Measurements from ENCODE around the gene DESI1.

Gene DESI1

DNA sequence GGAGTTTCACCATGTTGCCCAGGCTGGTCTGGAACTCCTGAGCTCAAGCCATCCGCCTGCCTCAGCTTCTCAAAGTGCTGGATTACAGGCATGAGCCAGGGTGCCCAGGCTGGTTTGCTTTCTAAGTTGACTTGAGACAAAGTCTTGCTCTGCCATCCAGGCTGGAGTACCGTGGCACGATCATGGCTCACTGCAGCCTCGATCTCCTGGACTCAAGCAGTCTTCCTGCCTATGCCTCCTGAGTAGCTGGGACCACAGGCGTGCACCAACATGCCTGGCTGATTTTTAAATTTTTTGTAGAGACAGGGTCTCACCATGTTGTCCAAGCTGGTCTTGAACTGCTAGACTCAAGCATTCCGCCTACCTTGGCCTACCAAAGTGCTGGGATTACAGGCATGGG is 36.9 kb upstream of the DESI1 start:
- H3K79me2 ChIP-seq, result no peaks in the 10 kb centered on the region
- no peak overlapping the region for H3K4me3 ChIP-seq (ENCODE audit: low read depth, low read length)
- no peaks in the 10 kb centered on the region for H3K4me1 ChIP-seq
- H3K9me3 ChIP-seq (ENCODE audit: control insufficient read depth, low read length), result no peaks in the 10 kb centered on the region
- H3K27ac ChIP-seq, result no peak overlapping the region
- H3K4me2 ChIP-seq (ENCODE audit: low read length), result no peak overlapping the region
- no peak overlapping the region for H3K9ac ChIP-seq
- TF ChIP-seq, protein P1, sequence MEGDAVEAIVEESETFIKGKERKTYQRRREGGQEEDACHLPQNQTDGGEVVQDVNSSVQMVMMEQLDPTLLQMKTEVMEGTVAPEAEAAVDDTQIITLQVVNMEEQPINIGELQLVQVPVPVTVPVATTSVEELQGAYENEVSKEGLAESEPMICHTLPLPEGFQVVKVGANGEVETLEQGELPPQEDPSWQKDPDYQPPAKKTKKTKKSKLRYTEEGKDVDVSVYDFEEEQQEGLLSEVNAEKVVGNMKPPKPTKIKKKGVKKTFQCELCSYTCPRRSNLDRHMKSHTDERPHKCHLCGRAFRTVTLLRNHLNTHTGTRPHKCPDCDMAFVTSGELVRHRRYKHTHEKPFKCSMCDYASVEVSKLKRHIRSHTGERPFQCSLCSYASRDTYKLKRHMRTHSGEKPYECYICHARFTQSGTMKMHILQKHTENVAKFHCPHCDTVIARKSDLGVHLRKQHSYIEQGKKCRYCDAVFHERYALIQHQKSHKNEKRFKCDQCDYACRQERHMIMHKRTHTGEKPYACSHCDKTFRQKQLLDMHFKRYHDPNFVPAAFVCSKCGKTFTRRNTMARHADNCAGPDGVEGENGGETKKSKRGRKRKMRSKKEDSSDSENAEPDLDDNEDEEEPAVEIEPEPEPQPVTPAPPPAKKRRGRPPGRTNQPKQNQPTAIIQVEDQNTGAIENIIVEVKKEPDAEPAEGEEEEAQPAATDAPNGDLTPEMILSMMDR (IDR thresholded peaks at IDR 0.05), result no peak
- H3K27me3 ChIP-seq (ENCODE audit: control insufficient read depth, insufficient read depth, low read length), result no peaks in the 10 kb centered on the region
- H3K36me3 ChIP-seq (ENCODE audit: control insufficient read depth, insufficient read depth, low read length), result no peaks in the 10 kb centered on the region
- H2AFZ ChIP-seq, result no peak overlapping the region

DNA sequence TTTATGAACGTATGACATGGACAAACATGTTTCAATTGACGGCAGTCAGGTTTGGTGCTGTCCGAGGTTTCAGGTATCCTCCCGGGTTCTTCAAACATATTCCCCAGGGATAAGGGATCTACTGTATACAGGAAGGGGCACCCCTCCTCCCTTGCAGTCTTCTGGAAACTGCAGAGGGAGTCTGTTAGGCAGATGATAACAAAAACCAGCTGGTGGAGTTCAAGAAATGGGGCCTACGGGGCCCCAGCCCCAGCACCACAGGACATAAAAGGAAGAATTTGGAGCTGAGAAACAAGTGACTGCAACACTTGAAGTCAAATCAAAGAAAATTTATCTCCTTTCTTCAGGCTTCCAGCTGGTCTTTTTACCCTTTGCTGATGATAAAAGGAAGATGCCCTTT is 35.7 kb upstream of the DESI1 start:
- Histone ChIP-seq H3K9ac (no peak overlapping the region), H3K4me1 (no peaks in the 10 kb centered on the region), H2AFZ (no peak overlapping the region), H3K79me2 (no peaks in the 10 kb centered on the region), H3K36me3 (ENCODE audit: control insufficient read depth, insufficient read depth, low read length) (no peaks in the 10 kb centered on the region), H3K4me3 (ENCODE audit: low read depth, low read length) (no peak overlapping the region), H3K4me2 (ENCODE audit: low read length) (no peak overlapping the region), H3K27ac (no peak overlapping the region), H3K27me3 (ENCODE audit: control insufficient read depth, insufficient read depth, low read length) (no peaks in the 10 kb centered on the region), H3K9me3 (ENCODE audit: control insufficient read depth, low read length) (no peaks in the 10 kb centered on the region)
- TF ChIP-seq, protein P1 (IDR thresholded peaks at IDR 0.05), result no peak

DNA sequence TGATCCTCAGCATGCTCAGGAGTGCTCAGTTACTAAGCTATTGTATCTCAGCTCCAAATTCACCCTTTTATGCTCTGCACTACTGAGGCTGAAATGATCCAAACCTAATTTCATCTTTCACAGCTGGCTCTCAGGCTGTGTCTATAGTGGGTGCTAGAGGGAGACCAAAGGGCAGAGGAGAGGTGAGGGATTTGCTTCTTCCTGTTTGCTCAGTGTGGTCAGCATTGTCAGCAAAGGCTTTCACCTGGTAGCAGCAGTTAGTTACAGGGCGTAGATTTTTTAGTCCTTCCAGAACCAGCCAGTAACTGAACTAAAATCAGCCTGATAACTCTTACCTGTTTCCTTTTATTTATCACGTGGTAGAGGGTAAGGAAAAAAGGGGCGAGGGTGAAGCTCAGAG is 33.5 kb upstream of the DESI1 start:
- no peaks in the 10 kb centered on the region for H3K27me3 ChIP-seq (ENCODE audit: control insufficient read depth, insufficient read depth, low read length)
- no peaks in the 10 kb centered on the region for H3K36me3 ChIP-seq (ENCODE audit: control insufficient read depth, insufficient read depth, low read length)
- H2AFZ ChIP-seq, result no peak overlapping the region
- H3K4me3 ChIP-seq (ENCODE audit: low read depth, low read length), result no peak overlapping the region
- TF ChIP-seq, protein P1 (IDR thresholded peaks at IDR 0.05), result no peak
- no peaks in the 10 kb centered on the region for H3K4me1 ChIP-seq
- no peak overlapping the region for H3K4me2 ChIP-seq (ENCODE audit: low read length)
- no peaks in the 10 kb centered on the region for H3K9me3 ChIP-seq (ENCODE audit: control insufficient read depth, low read length)
- H3K79me2 ChIP-seq, result no peaks in the 10 kb centered on the region
- no peak overlapping the region for H3K9ac ChIP-seq
- no peak overlapping the region for H3K27ac ChIP-seq

DNA sequence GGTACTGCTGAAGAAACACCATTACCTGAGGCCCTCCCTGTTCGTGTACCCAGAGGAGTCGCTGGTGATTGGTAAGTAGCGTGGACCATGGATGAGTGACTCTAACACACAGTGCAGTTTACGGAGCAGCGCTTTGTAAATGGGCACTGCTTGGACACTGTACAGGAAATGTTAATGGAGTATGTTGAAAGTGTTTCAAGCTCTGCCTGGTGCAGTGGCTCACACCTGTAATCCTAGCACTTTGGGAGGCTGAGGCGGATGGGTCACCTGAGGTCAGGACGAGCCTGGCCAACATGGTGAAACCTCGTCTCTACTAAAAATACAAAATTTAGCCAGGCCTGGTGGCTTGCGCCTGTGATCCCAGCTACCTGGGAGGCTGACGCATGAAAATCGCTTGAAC is 30.0 kb upstream of the DESI1 start:
- H3K27me3 ChIP-seq (ENCODE audit: control insufficient read depth, insufficient read depth, low read length), result no peaks in the 10 kb centered on the region
- H2AFZ ChIP-seq, result no peak overlapping the region
- TF ChIP-seq, protein P1 (IDR thresholded peaks at IDR 0.05), result no peak
- H3K4me3 ChIP-seq (ENCODE audit: low read depth, low read length), result no peak overlapping the region
- H3K27ac ChIP-seq, result no peak overlapping the region
- no peak overlapping the region for H3K9ac ChIP-seq
- H3K79me2 ChIP-seq, result no peaks in the 10 kb centered on the region
- no peaks in the 10 kb centered on the region for H3K36me3 ChIP-seq (ENCODE audit: control insufficient read depth, insufficient read depth, low read length)
- no peaks in the 10 kb centered on the region for H3K9me3 ChIP-seq (ENCODE audit: control insufficient read depth, low read length)
- H3K4me1 ChIP-seq, result no peaks in the 10 kb centered on the region
- H3K4me2 ChIP-seq (ENCODE audit: low read length), result no peak overlapping the region

DNA sequence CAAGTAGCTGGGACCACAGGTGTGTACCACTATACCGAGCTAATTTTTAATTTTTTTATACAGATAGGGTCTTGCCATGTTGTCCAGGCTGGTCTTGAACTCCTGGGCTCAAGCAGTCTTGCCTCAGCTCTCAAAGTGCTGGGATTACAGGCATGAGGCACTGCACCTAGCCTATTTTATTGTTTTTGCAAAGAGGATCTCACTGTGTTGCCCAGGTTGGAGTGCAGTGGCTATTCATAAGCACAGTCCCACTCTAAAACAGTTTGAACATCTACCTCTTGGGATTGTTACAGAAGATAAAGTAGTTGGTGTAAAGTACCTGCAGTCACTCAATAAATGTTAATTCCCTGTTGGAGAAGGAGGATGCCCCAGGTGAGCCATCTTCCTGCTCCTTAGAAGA is 29.4 kb upstream of the DESI1 start:
- Histone ChIP-seq H3K9ac (no peak overlapping the region), H3K4me3 (ENCODE audit: low read depth, low read length) (no peak overlapping the region), H2AFZ (no peak overlapping the region), H3K36me3 (ENCODE audit: control insufficient read depth, insufficient read depth, low read length) (no peaks in the 10 kb centered on the region), H3K79me2 (no peaks in the 10 kb centered on the region), H3K4me2 (ENCODE audit: low read length) (no peak overlapping the region), H3K27ac (no peak overlapping the region), H3K4me1 (no peaks in the 10 kb centered on the region), H3K9me3 (ENCODE audit: control insufficient read depth, low read length) (no peaks in the 10 kb centered on the region), H3K27me3 (ENCODE audit: control insufficient read depth, insufficient read depth, low read length) (no peaks in the 10 kb centered on the region)
- TF ChIP-seq, protein P1 (IDR thresholded peaks at IDR 0.05), result no peak

Measured in parathyroid adenoma (tissue), 2 donors.